Epithelial cell of prostate (primary cell): ENCODE measurements around the gene XKR3.
"Not testable (repeated sequence)": the region's sequence is repeated elsewhere in the genome, so short reads cannot be mapped to it uniquely, and the experiment has no call there.

ENCODE experiments used
- DNase-seq: peaks from one replicate; pipeline ENCODE4 v3.0.0-alpha.2; 2011; ENCODE audit warnings: low read depth, low spot score
- H3K27ac ChIP-seq: fragments of 450-650 bp; 2 replicates; pipeline ENCODE4 v1.5.1; 2017; ENCODE audit warnings: mild to moderate bottlenecking

XKR3 gene

DNA sequence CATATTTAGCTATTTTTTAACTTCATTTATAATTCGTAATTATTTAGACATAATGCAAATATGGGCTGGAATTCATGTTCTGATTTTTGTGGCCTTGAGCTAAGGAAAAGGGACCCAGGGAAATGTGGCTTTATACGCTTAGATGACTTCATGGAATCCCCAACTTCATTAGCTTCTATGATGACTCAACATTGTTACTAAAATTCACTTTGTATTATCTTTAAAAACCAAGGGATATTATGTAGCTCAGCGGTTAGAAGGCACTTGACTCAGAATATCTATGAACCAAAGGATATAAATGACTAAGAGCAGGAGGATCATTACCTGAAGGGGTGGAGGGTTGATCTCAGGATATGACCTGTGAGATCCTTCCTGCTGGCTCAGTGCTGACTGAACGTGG is 64.8 kb downstream of the XKR3 start:
- DNase-seq, H3K27ac ChIP-seq: not testable (repeated sequence)

- not testable (repeated sequence) for DNase-seq, H3K27ac ChIP-seq
Observed at GRCh38 chr22:16749282-16749681, 75.9 kb downstream of the XKR3 start.

DNA sequence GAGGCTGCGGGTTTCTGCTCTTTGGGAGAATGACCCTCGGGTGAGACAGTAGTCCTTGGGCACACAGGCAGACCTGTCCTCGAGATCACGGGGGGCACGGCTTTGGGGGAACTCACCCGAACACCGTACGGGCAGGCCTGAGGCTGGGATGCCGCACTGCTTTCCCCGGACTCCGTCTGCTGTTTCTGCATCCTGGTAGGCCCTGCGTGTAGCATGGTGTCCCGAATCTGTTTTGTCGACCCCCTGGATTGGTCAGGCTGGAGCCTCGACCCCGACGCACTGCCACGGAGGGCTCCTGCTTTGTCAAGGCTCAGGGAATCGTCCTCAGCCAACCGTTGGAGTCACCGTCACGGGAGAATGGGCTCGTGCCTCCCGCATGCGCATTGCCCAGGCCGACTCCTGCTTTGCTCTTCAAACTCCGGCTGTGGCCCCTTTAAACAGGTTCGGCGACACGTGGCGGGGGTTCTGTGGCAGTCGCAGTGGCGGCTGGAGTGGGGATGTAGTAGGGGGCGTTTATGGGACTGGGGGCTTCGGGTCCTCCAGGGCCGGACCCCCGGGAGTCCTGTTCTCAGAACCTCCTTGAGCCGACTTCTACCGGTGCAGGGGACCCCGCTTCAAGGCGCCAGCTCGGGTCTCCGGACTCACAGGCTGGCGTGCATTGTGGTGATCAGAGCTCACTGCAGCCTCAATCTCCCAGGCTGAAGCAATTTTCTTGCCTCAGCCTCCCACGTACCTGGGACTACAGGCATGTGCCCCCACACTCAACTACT is 76.9 kb downstream of the XKR3 start:
- H3K27ac ChIP-seq, result not testable (repeated sequence)

DNA sequence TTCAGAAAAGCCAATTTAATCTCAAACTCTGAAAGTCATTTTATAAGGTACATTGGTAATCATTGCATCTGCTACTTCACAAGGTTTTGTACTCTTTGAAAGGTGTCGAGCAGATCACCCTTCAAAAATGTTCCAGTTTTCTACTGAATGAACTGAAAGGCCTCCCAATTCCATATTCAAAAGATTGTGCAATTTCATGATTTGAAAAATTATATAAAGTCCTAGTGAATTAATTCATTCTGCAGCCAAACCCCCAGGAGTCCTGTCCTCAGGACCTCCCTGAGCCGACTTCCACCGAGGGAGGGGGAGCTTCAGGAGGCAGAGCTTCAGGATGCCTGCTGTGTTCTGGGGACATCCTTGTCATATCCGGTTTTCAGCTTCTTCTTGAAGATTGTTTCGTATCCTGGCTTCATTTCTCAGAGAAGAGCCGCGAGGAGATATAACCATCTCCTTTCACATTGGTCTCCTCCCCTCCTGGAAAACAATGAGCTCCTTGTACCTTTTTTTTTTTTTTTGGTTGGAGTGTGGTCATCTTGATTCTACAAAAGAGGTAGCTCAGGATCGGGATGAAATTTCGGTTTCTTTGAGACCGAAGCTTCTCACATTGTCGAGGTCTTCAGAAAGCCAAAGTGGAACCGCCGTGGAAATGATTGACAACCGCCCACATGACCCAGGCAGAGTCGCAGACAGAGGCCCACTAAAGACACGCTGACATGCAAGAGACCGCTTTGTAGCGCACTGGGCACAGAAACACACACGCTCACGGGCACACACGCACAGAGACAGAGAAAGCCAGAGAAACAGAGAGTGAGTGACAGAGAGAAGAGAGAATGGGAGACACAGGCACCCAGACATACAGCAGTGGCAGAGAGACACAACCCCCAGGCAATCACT is 77.7 kb downstream of the XKR3 start:
- not testable (repeated sequence) for H3K27ac ChIP-seq, DNase-seq

More for the DNA sequence above, 76.9 kb downstream of the XKR3 start:
- DNase-seq, result not testable (repeated sequence)

GRCh38 chr22:16734271-16734670 is 90.9 kb downstream of the XKR3 start:
- H3K27ac ChIP-seq, DNase-seq: not testable (repeated sequence)
